MG63 (cell line): Measurements from ENCODE around the gene TEAD2. TPM values are rescaled to one million over a fixed set of nuclear protein-coding genes. Genes with fewer than 3 reads are reported as not detected.

Experiments
- DNase-seq: peaks from one replicate; pipeline ENCODE4 v3.0.0-alpha.2; 2020
- H3K27me3 ChIP-seq: fragments of 250-450 bp; sonication (Bioruptor Pico); 2 replicates; pipeline ENCODE4 v1.5.1; 2020; ENCODE audit warnings: mild to moderate bottlenecking, moderate library complexity
- H3K36me3 ChIP-seq: fragments of 250-450 bp; sonication (Bioruptor Pico); 2 replicates; pipeline ENCODE4 v1.5.1; 2020; ENCODE audit warnings: mild to moderate bottlenecking, moderate library complexity
- H3K4me3 ChIP-seq: fragments of 250-450 bp; sonication (Bioruptor Pico); 2 replicates; pipeline ENCODE4 v1.5.1; 2020; ENCODE audit warnings: mild to moderate bottlenecking, moderate library complexity
- H3K9me3 ChIP-seq: fragments of 250-450 bp; sonication (Bioruptor Pico); 2 replicates; pipeline ENCODE4 v1.5.1; 2020; ENCODE audit warnings: mild to moderate bottlenecking, moderate library complexity
- total RNA-seq: library from RNA; depleted of rRNA; stranded (reverse); fragments of >200 nt; shearing (Covaris generic); gene quantifications from 2 replicates; pipeline ENCODE4 v1.2.3, GENCODE V29; 2014; ENCODE audit warnings: low replicate concordance; rRNA removed

Gene TEAD2
- total RNA-seq = 13.5 and 14.6 TPM in 2 replicates

DNA sequence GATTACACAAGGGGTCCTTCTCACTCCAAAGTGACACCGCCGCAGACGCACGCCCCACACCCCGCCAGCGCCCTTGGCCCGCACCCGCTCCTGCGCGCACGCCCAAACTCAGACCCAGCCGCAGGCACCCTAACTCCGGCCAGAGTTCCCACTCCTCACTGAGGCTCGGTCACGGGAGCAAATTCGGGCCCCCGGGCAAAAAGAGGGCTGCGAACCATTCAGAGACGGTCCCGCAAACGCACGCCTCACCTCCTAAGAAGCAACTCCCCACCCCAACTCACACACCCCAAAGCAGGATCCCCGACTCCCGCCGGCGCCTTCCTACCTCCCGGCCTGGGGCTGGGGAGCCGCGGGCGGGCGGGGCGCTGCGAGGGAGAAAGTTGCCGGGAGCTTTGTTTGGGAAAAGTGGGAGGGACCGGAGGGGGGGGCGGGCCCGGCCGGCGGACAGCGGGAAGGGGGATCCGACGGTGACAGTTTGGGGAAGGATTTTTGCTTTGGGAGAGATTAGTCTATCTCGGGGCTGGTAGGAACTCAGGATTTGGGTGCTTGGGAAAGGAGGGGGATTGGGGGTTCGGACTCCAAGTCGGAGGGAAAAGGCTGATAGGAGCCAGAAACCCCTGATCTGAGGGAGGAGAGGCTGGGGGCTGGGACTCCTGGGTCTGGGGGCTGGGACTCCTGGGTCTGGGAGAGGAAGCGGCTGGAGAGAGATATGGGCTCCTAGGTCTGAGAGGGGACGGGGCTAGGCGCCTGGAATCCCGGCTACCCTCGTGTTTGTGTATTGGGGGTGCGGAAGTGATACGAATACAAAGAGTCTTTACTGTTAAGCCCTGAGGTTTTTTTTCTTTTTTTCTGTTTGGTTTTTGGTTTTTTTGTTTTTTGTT is at the start of gene TEAD2:
TSS of gene TEAD2 (minus strand) at position 369 of the 881 bp plus-strand sequence. CDS start 2,341 bp downstream, outside the sequence.
- no peaks in the 10 kb centered on the region for H3K9me3 ChIP-seq
- DNase-seq = peak; percentile 78
- no peaks in the 10 kb centered on the region for H3K27me3 ChIP-seq

GRCh38 chr19:49411681-49412326 is 49.6 kb upstream of the TEAD2 start:
- no peak for DNase-seq
- Histone ChIP-seq H3K36me3 (no peaks in the 10 kb centered on the region), H3K9me3 (no peaks in the 10 kb centered on the region), H3K4me3 (no peak overlapping the region), H3K27me3 (no peaks in the 10 kb centered on the region)

More for the DNA sequence above, at the start of gene TEAD2:
- Histone ChIP-seq H3K4me3 (peak within 1 kb of the TSS; percentile 60), H3K36me3 (no peaks in the 10 kb centered on the region)

- Histone ChIP-seq H3K36me3 (no peaks in the 10 kb centered on the region), H3K4me3 (no peak overlapping the region), H3K27me3 (no peaks in the 10 kb centered on the region), H3K9me3 (no peaks in the 10 kb centered on the region)
- no peak for DNase-seq
Observed at GRCh38 chr19:49409441-49410029, 47.3 kb upstream of the TEAD2 start.

GRCh38 chr19:49408816-49409440 is 46.7 kb upstream of the TEAD2 start:
- Histone ChIP-seq H3K4me3 (no peak overlapping the region), H3K36me3 (no peaks in the 10 kb centered on the region), H3K27me3 (no peaks in the 10 kb centered on the region), H3K9me3 (no peaks in the 10 kb centered on the region)
- no peak for DNase-seq

GRCh38 chr19:49407482-49408015 is 45.3 kb upstream of the TEAD2 start:
- no peak for DNase-seq
- H3K9me3 ChIP-seq = no peaks in the 10 kb centered on the region
- no peak overlapping the region for H3K4me3 ChIP-seq
- H3K36me3 ChIP-seq = no peaks in the 10 kb centered on the region
- H3K27me3 ChIP-seq = no peaks in the 10 kb centered on the region

- H3K4me3 ChIP-seq = no peak overlapping the region
- H3K27me3 ChIP-seq = no peaks in the 10 kb centered on the region
- H3K36me3 ChIP-seq = no peaks in the 10 kb centered on the region
- H3K9me3 ChIP-seq = no peaks in the 10 kb centered on the region
- DNase-seq = no peak
Observed at GRCh38 chr19:49407079-49407478, 44.9 kb upstream of the TEAD2 start.

DNA sequence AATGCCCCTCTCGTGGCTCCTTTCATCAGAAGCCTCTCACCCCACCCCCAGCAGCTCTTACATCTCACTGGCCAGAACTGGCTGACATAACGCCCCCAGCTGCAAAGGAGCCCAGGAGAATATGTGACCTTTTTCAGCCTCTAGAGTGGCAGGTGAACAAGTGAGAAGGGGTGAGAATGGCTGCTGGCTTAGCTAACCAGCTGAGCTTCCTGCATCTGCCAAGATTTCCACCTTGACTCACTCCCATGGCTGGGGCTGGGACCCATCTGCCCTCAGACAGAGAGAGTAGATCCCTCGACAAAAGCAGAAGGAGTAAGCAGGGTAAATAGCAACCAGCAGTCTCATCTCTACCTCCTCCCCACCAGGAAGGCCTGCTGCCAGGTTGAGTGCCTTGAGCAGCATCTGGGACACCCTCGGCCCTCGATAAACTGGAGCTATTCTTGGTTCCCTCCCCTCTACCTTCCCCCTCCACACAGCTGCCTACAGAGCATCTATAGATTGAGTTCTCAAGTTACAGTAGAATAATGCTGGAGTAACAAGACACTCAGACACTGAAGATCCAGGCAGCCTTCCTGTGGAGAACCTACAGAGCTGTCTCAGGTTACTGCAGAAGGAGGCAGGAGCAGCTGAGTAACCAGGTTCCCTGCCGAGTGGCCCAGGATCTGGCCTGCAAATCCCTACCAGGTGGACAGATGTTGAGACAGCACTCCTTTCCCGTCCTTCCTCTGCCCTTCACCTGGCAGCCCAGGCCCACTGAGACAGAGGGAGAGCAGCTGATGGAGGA is 41.4 kb upstream of the TEAD2 start:
- H3K9me3 ChIP-seq = no peaks in the 10 kb centered on the region
- no peak overlapping the region for H3K4me3 ChIP-seq
- no peak for DNase-seq
- no peaks in the 10 kb centered on the region for H3K27me3 ChIP-seq
- no peaks in the 10 kb centered on the region for H3K36me3 ChIP-seq

DNA sequence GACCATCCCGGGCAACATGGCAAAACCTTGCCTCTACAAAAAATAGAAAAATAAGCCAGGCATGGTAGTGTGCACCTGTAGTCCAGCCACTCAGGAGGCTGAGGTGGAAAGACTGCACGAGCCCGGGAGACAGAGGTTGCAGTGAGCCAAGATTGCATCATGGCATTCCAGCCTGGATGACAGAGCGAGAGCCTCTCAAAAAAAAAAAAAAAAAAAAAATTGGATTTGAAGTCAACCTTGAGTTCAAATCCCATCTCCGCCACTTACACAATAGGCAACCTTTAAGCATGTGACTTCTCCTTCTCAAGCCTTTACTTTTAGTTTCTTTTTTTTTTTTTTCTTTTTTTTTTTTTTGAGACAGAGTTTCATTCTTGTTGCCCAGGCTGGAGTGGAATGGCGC is 37.8 kb upstream of the TEAD2 start:
- Histone ChIP-seq H3K36me3 (no peaks in the 10 kb centered on the region), H3K4me3 (no peak overlapping the region), H3K9me3 (no peaks in the 10 kb centered on the region), H3K27me3 (no peaks in the 10 kb centered on the region)
- DNase-seq = no peak

- Histone ChIP-seq H3K27me3 (no peaks in the 10 kb centered on the region), H3K36me3 (no peaks in the 10 kb centered on the region), H3K4me3 (no peak overlapping the region), H3K9me3 (no peaks in the 10 kb centered on the region)
- no peak for DNase-seq
Observed at GRCh38 chr19:49398931-49399330, 36.7 kb upstream of the TEAD2 start.

- Histone ChIP-seq H3K4me3 (no peak overlapping the region), H3K27me3 (no peaks in the 10 kb centered on the region), H3K36me3 (no peaks in the 10 kb centered on the region), H3K9me3 (no peaks in the 10 kb centered on the region)
- no peak for DNase-seq
Observed at GRCh38 chr19:49398001-49398615, 35.9 kb upstream of the TEAD2 start.

GRCh38 chr19:49396738-49397505 is 34.7 kb upstream of the TEAD2 start:
- H3K4me3 ChIP-seq = no peak overlapping the region
- peaks cover 5% of the 10 kb centered on the region for H3K27me3 ChIP-seq
- no peaks in the 10 kb centered on the region for H3K36me3 ChIP-seq
- no peaks in the 10 kb centered on the region for H3K9me3 ChIP-seq
- no peak for DNase-seq

DNA sequence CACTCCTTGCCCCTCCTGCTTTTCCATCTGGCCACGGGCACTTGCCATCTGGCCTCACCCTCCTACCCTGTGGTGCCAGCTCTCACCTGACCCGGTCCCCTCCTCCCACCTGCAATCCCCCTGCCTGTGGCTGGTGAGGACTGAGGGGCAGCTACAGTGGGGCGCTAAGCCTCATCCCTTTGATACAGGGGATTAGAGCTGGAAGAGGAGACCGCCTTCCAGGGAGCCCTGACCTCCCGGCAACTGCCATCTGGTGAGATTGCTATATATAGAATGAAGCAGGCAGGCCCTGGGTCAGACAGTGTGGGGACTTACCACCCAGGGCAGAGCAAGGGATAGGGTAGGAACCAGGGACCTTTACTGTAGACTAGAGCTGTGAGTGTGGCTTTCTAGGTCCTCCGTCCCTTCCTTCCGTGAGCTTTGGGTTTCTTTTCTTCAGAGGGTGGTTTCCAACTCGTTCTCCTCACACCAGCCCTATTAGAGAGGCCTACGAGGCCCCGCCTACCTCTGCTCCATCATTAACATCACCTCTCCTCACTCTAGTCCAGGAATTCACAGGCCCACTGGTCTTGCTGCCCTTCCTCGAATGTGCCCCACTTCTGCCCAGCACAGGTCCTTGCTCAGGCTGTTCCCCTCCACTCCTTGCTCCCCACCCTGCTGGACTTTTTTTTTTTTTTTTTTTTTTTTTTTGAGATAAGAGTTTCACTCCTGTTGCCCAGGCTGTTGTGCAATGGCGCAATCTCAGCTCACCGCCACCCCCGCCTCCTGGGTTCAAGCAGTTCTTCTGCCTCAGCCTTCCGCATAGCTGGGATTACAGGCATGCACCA is 33.6 kb upstream of the TEAD2 start:
- Histone ChIP-seq H3K27me3 (peaks cover 5% of the 10 kb centered on the region), H3K36me3 (no peaks in the 10 kb centered on the region), H3K9me3 (no peaks in the 10 kb centered on the region), H3K4me3 (no peak overlapping the region)
- DNase-seq = no peak

GRCh38 chr19:49393881-49394280 is 31.7 kb upstream of the TEAD2 start:
- DNase-seq = no peak
- Histone ChIP-seq H3K4me3 (no peak overlapping the region), H3K9me3 (no peaks in the 10 kb centered on the region), H3K27me3 (peaks cover 7% of the 10 kb centered on the region), H3K36me3 (no peaks in the 10 kb centered on the region)

DNA sequence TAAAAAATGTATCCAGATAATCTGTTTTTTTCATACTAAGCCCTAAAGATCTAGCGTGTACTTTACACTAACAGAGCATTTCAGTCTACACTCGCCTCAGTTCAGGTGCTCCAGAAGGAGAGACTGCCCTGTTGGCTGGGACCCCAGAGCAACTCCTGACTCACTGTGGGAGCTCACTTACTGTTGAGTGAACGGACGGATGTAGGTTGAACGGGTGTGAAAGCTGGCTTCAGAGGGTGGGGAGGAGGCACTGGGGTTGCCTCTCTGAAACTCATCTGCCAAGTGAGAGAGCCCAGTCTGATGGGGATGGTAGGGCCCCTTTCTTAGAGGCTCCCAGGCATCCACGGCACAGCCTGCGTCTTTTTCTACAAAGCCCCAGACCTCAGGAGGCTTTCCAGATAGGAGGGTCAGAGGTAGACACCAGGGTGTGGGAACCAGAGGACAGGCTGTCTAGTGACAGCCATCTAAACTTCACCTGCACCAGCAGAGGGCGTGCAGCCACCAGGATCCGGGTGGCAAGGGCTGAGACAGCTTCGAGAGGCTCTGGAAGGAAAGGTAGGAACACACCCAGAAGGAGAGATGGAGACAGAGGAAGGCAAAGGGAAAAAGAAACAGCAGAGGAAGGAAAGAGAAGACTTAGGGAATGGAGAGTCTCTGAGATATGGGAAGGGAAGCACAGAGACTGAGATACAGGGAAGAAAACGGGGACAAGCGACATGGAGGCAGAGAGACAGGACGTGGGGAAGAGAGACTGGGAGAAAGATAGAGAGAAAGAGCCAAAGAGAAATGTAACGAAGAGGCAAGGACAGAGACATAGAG is 29.6 kb upstream of the TEAD2 start:
- Histone ChIP-seq H3K36me3 (no peaks in the 10 kb centered on the region), H3K4me3 (no peak overlapping the region)
- DNase-seq = peak; percentile 67

More for the DNA sequence above, 29.6 kb upstream of the TEAD2 start:
- Histone ChIP-seq H3K9me3 (no peaks in the 10 kb centered on the region), H3K27me3 (peaks cover 7% of the 10 kb centered on the region)
